HEK293 (cell line): ENCODE measurements around the gene CACNG1.

ENCODE experiments used
- HOXA7 ChIP-seq: sonication (generic); formaldehyde crosslinking; IDR thresholded peaks from 2 replicates; pipeline ENCODE4 v1.8.1; 2022; ENCODE audit warnings: missing genetic modification reagents, borderline replicate concordance
- ZBTB7A ChIP-seq: fragments of 450-650 bp; formaldehyde crosslinking; IDR thresholded peaks from 2 replicates; pipeline ENCODE4 v1.5.1; 2016; ENCODE audit warnings: low read depth, missing biosample characterization, missing genetic modification characterization
- ZFHX2 ChIP-seq: fragments of 450-650 bp; formaldehyde crosslinking; conservative IDR thresholded peaks from 2 replicates; pipeline ENCODE4 v1.5.1; 2016; ENCODE audit warnings: missing biosample characterization, missing genetic modification characterization
- ZNF114 ChIP-seq: fragments of 450-650 bp; formaldehyde crosslinking; IDR thresholded peaks from 2 replicates; pipeline ENCODE4 v1.5.0; 2017; ENCODE audit warnings: missing biosample characterization, missing genetic modification characterization
- ZNF366 ChIP-seq: fragments of 450-650 bp; formaldehyde crosslinking; conservative IDR thresholded peaks from 2 replicates; pipeline ENCODE4 v1.5.1; 2016; ENCODE audit warnings: missing biosample characterization, missing genetic modification characterization
- ZNF660 ChIP-seq: fragments of 450-650 bp; IDR thresholded peaks from 2 replicates; pipeline ENCODE4 v1.5.1; 2018; ENCODE audit warnings: missing biosample characterization, mild to moderate bottlenecking, missing genetic modification characterization
- ZNF670 ChIP-seq: fragments of 450-650 bp; formaldehyde crosslinking; IDR thresholded peaks from 2 replicates; pipeline ENCODE4 v1.5.1; 2016; ENCODE audit warnings: missing biosample characterization, missing genetic modification characterization, low read depth
- TF ChIP-seq, protein P1 (sequence below): fragments of 450-650 bp; formaldehyde crosslinking; IDR thresholded peaks from 2 replicates; pipeline ENCODE4 v1.5.1; 2016; ENCODE audit warnings: missing biosample characterization, missing genetic modification characterization
- TF ChIP-seq, protein P2 (sequence below): fragments of 450-650 bp; formaldehyde crosslinking; IDR thresholded peaks from 2 replicates; pipeline ENCODE4 v1.5.1; 2016; ENCODE audit warnings: missing biosample characterization, missing genetic modification characterization, low read depth

DNA sequence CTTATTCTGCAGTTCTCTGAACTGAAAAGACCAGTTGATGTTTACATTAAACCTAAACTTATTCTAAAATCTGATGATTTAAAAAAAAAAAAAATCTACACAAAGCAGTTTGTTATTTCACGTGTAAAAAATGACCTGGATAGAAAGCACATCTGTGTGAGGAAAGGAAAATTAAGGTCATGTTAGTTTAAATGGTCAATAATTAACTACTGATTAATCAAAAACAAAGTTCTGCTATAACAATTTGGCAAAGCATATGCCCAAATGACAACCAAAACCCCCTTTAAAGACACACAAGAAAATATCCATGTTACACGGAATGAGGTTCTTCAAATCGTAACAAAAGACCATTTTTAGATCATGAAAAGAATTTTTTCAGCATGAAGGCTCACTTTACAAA, 30.4 kb downstream of the CACNG1 start:
- TF ChIP-seq ZNF366 (no peak), HOXA7 (no peak), ZNF670 (no peak), ZNF660 (no peak), ZNF114 (tag by site-specific recombination) (no peak), ZFHX2 (tag by site-specific recombination) (no peak), ZBTB7A (tag by site-specific recombination) (no peak)
- TF ChIP-seq, protein P1, sequence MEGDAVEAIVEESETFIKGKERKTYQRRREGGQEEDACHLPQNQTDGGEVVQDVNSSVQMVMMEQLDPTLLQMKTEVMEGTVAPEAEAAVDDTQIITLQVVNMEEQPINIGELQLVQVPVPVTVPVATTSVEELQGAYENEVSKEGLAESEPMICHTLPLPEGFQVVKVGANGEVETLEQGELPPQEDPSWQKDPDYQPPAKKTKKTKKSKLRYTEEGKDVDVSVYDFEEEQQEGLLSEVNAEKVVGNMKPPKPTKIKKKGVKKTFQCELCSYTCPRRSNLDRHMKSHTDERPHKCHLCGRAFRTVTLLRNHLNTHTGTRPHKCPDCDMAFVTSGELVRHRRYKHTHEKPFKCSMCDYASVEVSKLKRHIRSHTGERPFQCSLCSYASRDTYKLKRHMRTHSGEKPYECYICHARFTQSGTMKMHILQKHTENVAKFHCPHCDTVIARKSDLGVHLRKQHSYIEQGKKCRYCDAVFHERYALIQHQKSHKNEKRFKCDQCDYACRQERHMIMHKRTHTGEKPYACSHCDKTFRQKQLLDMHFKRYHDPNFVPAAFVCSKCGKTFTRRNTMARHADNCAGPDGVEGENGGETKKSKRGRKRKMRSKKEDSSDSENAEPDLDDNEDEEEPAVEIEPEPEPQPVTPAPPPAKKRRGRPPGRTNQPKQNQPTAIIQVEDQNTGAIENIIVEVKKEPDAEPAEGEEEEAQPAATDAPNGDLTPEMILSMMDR (tag by site-specific recombination): no peak
- TF ChIP-seq, protein P2, sequence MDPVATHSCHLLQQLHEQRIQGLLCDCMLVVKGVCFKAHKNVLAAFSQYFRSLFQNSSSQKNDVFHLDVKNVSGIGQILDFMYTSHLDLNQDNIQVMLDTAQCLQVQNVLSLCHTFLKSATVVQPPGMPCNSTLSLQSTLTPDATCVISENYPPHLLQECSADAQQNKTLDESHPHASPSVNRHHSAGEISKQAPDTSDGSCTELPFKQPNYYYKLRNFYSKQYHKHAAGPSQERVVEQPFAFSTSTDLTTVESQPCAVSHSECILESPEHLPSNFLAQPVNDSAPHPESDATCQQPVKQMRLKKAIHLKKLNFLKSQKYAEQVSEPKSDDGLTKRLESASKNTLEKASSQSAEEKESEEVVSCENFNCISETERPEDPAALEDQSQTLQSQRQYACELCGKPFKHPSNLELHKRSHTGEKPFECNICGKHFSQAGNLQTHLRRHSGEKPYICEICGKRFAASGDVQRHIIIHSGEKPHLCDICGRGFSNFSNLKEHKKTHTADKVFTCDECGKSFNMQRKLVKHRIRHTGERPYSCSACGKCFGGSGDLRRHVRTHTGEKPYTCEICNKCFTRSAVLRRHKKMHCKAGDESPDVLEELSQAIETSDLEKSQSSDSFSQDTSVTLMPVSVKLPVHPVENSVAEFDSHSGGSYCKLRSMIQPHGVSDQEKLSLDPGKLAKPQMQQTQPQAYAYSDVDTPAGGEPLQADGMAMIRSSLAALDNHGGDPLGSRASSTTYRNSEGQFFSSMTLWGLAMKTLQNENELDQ (tag by site-specific recombination): no peak
